ENCODE measurements around the gene UPK1A. TPM values are rescaled to one million over a fixed set of nuclear protein-coding genes. Genes with fewer than 3 reads are reported as not detected.

Gene UPK1A
- total and polyA plus RNA-seq, 2 donors (not counting 3 experiments of a cell fraction or from before 2014, with no cell fraction given): not detected

GRCh38 chr19:35636651-35637050, 29.7 kb upstream of the UPK1A start:
- POLR2A ChIA-PET: no interaction called here
- H4K20me1 ChIP-seq (replicated peaks; ENCODE audit: control insufficient read depth, extremely low read depth, insufficient read depth, low read length): no peaks in the 10 kb centered on the region
- dilution Hi-C loops (cut with MboI; ENCODE audit: extremely low pct_ligation_motif_present, low sequenced_read_pairs) (no loop called here), intact Hi-C loops (cut with micrococcal nuclease) (no loop called here)
- CTCF ChIA-PET: no interaction called here
- no peak overlapping the region for H3K4me3 ChIP-seq (replicated peaks in 1 of 3; ENCODE audit: insufficient read depth in 1 of 3, low read depth in 1 of 3, low read length in 3 of 3)
- H2AFZ ChIP-seq (ENCODE audit: low read depth, low read length): no peak overlapping the region
- no peaks in the 10 kb centered on the region for H3K9me1 ChIP-seq (replicated peaks; ENCODE audit: control insufficient read depth, extremely low read depth, insufficient read depth, low read length)
- no peaks in the 10 kb centered on the region for H3K27me3 ChIP-seq (ENCODE audit: control insufficient read depth in 2 of 2, insufficient read depth in 2 of 2, low read length in 2 of 2)
- H3K79me2 ChIP-seq (ENCODE audit: control insufficient read depth, insufficient read depth, low read length): no peaks in the 10 kb centered on the region
- DNase-seq (ENCODE audit: low read depth, low spot score): no peak
- no TSS peak for BruUV-seq (replicated peaks)
- no peak overlapping the region for H3K9ac ChIP-seq (replicated peaks; ENCODE audit: extremely low read depth, insufficient read depth, low read length)
- peaks cover 3% of the 10 kb centered on the region for H3K4me1 ChIP-seq (ENCODE audit: control insufficient read depth, extremely low read depth, insufficient read depth, low read length)
- no peak overlapping the region for H3K27ac ChIP-seq (ENCODE audit: insufficient read depth, low read depth, low read length)
- H3K36me3 ChIP-seq (ENCODE audit: control insufficient read depth in 2 of 2, extremely low read depth in 1 of 2, insufficient read depth in 2 of 2, low read length in 2 of 2): peaks cover 12 to 46% of the 10 kb centered on the region in 2 experiments
- TF ChIP-seq GATA2 (IDR thresholded peaks at IDR 0.05; ENCODE audit: insufficient read depth, insufficient read length, low read depth, low read length) (no peak), POLR2A (IDR thresholded peaks at IDR 0.05; ENCODE audit: low read depth, low read length) (no peak), MYC (IDR thresholded peaks at IDR 0.05; ENCODE audit: low read depth, low read length) (no peak), POLR2AphosphoS5 (IDR thresholded peaks at IDR 0.05; ENCODE audit: insufficient read depth, low read depth, low read length) (no peak), MAX (IDR thresholded peaks at IDR 0.05; ENCODE audit: insufficient read depth, insufficient read length) (no peak)
- TF ChIP-seq, protein P1, sequence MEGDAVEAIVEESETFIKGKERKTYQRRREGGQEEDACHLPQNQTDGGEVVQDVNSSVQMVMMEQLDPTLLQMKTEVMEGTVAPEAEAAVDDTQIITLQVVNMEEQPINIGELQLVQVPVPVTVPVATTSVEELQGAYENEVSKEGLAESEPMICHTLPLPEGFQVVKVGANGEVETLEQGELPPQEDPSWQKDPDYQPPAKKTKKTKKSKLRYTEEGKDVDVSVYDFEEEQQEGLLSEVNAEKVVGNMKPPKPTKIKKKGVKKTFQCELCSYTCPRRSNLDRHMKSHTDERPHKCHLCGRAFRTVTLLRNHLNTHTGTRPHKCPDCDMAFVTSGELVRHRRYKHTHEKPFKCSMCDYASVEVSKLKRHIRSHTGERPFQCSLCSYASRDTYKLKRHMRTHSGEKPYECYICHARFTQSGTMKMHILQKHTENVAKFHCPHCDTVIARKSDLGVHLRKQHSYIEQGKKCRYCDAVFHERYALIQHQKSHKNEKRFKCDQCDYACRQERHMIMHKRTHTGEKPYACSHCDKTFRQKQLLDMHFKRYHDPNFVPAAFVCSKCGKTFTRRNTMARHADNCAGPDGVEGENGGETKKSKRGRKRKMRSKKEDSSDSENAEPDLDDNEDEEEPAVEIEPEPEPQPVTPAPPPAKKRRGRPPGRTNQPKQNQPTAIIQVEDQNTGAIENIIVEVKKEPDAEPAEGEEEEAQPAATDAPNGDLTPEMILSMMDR (IDR thresholded peaks at IDR 0.05; ENCODE audit: extremely low read depth in 1 of 2, insufficient read depth in 1 of 2, low read depth in 1 of 2, low read length in 2 of 2): no peak
- FAIRE-seq: no peak
- H3K4me2 ChIP-seq (ENCODE audit: insufficient read depth, low read length): no peak overlapping the region
- H3K9me3 ChIP-seq (replicated peaks; ENCODE audit: control insufficient read depth, insufficient read depth, low read length): no peaks in the 10 kb centered on the region

GRCh38 chr19:35637165-35637564, 29.2 kb upstream of the UPK1A start:
- Histone ChIP-seq H3K4me3 (replicated peaks in 1 of 3; ENCODE audit: insufficient read depth in 1 of 3, low read depth in 1 of 3, low read length in 3 of 3) (no peak overlapping the region), H3K4me1 (ENCODE audit: control insufficient read depth, extremely low read depth, insufficient read depth, low read length) (peaks cover 7% of the 10 kb centered on the region), H3K9me1 (replicated peaks; ENCODE audit: control insufficient read depth, extremely low read depth, insufficient read depth, low read length) (no peaks in the 10 kb centered on the region), H3K79me2 (ENCODE audit: control insufficient read depth, insufficient read depth, low read length) (no peaks in the 10 kb centered on the region), H3K4me2 (ENCODE audit: insufficient read depth, low read length) (no peak overlapping the region), H2AFZ (ENCODE audit: low read depth, low read length) (no peak overlapping the region), H3K27ac (ENCODE audit: insufficient read depth, low read depth, low read length) (no peak overlapping the region), H3K27me3 (ENCODE audit: control insufficient read depth in 2 of 2, insufficient read depth in 2 of 2, low read length in 2 of 2) (no peaks in the 10 kb centered on the region), H3K9ac (replicated peaks; ENCODE audit: extremely low read depth, insufficient read depth, low read length) (no peak overlapping the region), H3K36me3 (ENCODE audit: control insufficient read depth in 2 of 2, extremely low read depth in 1 of 2, insufficient read depth in 2 of 2, low read length in 2 of 2) (peaks cover 9 to 44% of the 10 kb centered on the region in 2 experiments), H3K9me3 (replicated peaks; ENCODE audit: control insufficient read depth, insufficient read depth, low read length) (no peaks in the 10 kb centered on the region), H4K20me1 (replicated peaks; ENCODE audit: control insufficient read depth, extremely low read depth, insufficient read depth, low read length) (no peaks in the 10 kb centered on the region)
- intact Hi-C loops (cut with micrococcal nuclease): no loop called here
- BruUV-seq (replicated peaks): no TSS peak
- FAIRE-seq: no peak
- CTCF ChIA-PET: no interaction called here
- TF ChIP-seq MYC (IDR thresholded peaks at IDR 0.05; ENCODE audit: low read depth, low read length) (no peak), FOS (IDR thresholded peaks at IDR 0.05; ENCODE audit: borderline replicate concordance, insufficient read depth, low read length) (no peak), JUN (IDR thresholded peaks at IDR 0.05; ENCODE audit: borderline replicate concordance, insufficient read depth, insufficient read length, low read depth) (no peak), MAX (IDR thresholded peaks at IDR 0.05; ENCODE audit: insufficient read depth, insufficient read length) (no peak), POLR2AphosphoS5 (IDR thresholded peaks at IDR 0.05; ENCODE audit: insufficient read depth, low read depth, low read length) (no peak), GATA2 (IDR thresholded peaks at IDR 0.05; ENCODE audit: insufficient read depth, insufficient read length, low read depth, low read length) (no peak), POLR2A (IDR thresholded peaks at IDR 0.05; ENCODE audit: low read depth, low read length) (no peak), EZH2 (IDR thresholded peaks at IDR 0.05; ENCODE audit: borderline replicate concordance, low read depth, low read length, severe bottlenecking) (no peak)
- TF ChIP-seq, protein P1 (IDR thresholded peaks at IDR 0.05; ENCODE audit: extremely low read depth in 1 of 2, insufficient read depth in 1 of 2, low read depth in 1 of 2, low read length in 2 of 2): no peak
- dilution Hi-C loops (cut with MboI; ENCODE audit: extremely low pct_ligation_motif_present, low sequenced_read_pairs): no loop called here
- POLR2A ChIA-PET: no interaction called here
- no peak for DNase-seq (ENCODE audit: low read depth, low spot score)
